Peyer's patch (tissue), 4 donors: ENCODE data around the gene FARP1. TPM values are rescaled to one million over a fixed set of nuclear protein-coding genes. Genes with fewer than 3 reads are reported as not detected.

ENCODE experiments used
- DNase-seq, 3 donors: peaks; one replicate each; pipeline ENCODE4 v3.0.0-alpha.2; 2017 to 2019
- H3K27ac ChIP-seq, 4 donors: fragments of 200-600 bp; sonication (generic); one replicate each; pipeline ENCODE4 v1.5.1; 2016 to 2019
- H3K27me3 ChIP-seq, 2 donors: fragments of 200-600 bp; sonication (generic); one replicate each; pipeline ENCODE4 v1.5.1; 2019
- H3K36me3 ChIP-seq, 3 donors: fragments of 200-600 bp; sonication (generic); one replicate each; pipeline ENCODE4 v1.5.1; 2016 to 2019
- H3K4me1 ChIP-seq, 4 donors: fragments of 200-600 bp; sonication (generic); one replicate each; pipeline ENCODE4 v1.5.1; 2016 to 2019
- H3K4me3 ChIP-seq, 4 donors: fragments of 200-600 bp; sonication (generic); 1 replicate in 3 of 4; 2 replicates in 1 of 4; pipeline ENCODE4 v1.5.1; 2016 to 2019; ENCODE audit warnings: mild to moderate bottlenecking in 1 of 4
- H3K9me3 ChIP-seq, 4 donors: fragments of 200-600 bp; sonication (generic); one replicate each; pipeline ENCODE4 v1.5.1; 2016 to 2019; ENCODE audit warnings: mild to moderate bottlenecking in 1 of 4
- POLR2A ChIP-seq, 2 donors: fragments of 450-650 bp; IDR thresholded peaks; one replicate each; pipeline ENCODE4 v1.5.1; 2017; ENCODE audit warnings: antibody characterized with exemption in 2 of 2, mild to moderate bottlenecking in 2 of 2, moderate library complexity in 2 of 2
- total RNA-seq, 4 donors: library from RNA; depleted of rRNA; stranded (reverse); fragments of >200 nt; gene quantifications; one replicate each; pipeline ENCODE4 v1.1.0, GENCODE V29; 2016
- TF ChIP-seq, protein P1 (sequence below), 6 experiments: fragments of 450-650 bp in 4 of 6; fragments of 200-600 bp in 2 of 6; sonication (generic) in 1 of 6; IDR thresholded peaks; one replicate each; pipeline ENCODE4 v1.5.1; 2017 to 2019; ENCODE audit warnings: antibody characterized with exemption in 6 of 6, mild to moderate bottlenecking in 3 of 6, moderate library complexity in 1 of 6

The FARP1 gene
- total RNA-seq, 4 donors from 2014 or later, result 10.6 to 61.1 (median 14.9) TPM

DNA sequence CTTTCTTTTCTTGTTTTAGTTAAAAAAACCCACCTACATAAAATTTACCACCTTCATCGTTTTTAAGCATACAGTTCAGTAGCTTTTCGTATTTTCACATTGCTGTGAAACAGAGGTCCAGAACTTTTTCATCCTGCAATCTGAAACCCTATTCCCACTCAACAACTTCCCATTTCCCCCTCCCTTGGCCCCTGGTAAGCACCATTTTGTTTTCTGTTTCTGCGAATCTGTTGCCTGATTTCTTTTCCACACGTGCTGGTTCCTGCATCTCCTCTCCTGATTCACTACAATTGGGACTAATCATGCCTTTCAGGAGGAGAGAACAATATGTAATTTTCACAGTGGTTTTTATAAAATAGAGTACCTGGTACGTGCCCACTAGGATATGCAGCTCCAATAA lies 183.4 kb downstream of the FARP1 start:
- Histone ChIP-seq H3K27me3 (no peaks in the 10 kb centered on the region), H3K4me1 (peaks cover 0 to 9% (median 0%) of the 10 kb centered on the region in 4 donors), H3K36me3 (no peaks in the 10 kb centered on the region), H3K4me3 (no peak overlapping the region), H3K9me3 (no peaks in the 10 kb centered on the region), H3K27ac (no peak overlapping the region)
- no peak for TF ChIP-seq POLR2A (IDR thresholded peaks at IDR 0.05)
- TF ChIP-seq, protein P1, sequence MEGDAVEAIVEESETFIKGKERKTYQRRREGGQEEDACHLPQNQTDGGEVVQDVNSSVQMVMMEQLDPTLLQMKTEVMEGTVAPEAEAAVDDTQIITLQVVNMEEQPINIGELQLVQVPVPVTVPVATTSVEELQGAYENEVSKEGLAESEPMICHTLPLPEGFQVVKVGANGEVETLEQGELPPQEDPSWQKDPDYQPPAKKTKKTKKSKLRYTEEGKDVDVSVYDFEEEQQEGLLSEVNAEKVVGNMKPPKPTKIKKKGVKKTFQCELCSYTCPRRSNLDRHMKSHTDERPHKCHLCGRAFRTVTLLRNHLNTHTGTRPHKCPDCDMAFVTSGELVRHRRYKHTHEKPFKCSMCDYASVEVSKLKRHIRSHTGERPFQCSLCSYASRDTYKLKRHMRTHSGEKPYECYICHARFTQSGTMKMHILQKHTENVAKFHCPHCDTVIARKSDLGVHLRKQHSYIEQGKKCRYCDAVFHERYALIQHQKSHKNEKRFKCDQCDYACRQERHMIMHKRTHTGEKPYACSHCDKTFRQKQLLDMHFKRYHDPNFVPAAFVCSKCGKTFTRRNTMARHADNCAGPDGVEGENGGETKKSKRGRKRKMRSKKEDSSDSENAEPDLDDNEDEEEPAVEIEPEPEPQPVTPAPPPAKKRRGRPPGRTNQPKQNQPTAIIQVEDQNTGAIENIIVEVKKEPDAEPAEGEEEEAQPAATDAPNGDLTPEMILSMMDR (IDR thresholded peaks at IDR 0.05), result no peak
- no peak for DNase-seq

DNA sequence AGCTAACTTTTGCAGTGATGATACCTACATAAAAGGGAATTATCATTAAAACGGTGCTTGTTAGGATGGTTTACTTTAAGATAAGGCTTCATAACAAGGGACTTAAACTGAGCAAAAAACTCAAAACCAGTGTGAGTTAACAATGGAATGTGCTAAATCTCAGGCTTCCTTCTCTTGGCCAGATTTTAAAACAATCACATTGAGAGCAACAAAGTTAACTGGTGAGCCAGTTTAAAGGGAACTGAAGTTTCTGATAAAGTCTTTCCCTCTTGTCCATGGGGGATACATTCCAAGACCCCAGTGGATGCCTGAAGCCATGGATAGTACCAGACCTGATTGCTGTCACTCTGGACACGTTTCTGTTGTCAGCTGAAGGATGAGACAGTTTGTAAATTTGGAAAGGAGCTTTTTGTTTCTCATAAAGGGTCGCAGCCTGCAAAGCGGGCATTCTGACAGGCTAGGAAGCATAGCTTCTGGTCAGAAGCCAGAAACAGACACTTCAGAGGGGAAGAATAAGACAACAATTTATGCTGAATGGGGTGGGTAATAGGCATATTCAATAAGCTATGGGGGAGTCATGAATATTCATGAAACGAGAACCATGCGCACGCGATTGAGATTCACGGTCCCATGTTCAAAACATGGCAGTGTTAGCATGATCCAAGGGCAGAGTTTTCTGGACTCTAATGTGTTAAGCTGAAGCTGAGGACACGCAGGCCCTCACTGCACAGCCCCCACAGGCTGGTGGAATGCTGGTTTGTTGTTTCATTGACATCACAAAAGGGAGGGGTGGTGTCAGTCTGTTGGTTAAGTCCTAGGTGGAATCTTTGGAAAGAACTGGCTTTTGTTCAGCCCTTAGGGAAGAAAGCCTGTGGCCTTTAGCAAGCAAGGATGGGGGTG lies 184.7 kb downstream of the FARP1 start:
- peak overlapping the region in 2 of 4 donors; percentile 16 to 30 for H3K27ac ChIP-seq
- TF ChIP-seq, protein P1 (IDR thresholded peaks at IDR 0.05), result no peak
- TF ChIP-seq POLR2A (IDR thresholded peaks at IDR 0.05), result no peak
- no peak overlapping the region for H3K4me3 ChIP-seq
- peaks cover 0 to 9% (median 0%) of the 10 kb centered on the region in 4 donors for H3K4me1 ChIP-seq
- no peak for DNase-seq
- no peaks in the 10 kb centered on the region for H3K36me3 ChIP-seq
- H3K9me3 ChIP-seq, result no peaks in the 10 kb centered on the region
- no peaks in the 10 kb centered on the region for H3K27me3 ChIP-seq

DNA sequence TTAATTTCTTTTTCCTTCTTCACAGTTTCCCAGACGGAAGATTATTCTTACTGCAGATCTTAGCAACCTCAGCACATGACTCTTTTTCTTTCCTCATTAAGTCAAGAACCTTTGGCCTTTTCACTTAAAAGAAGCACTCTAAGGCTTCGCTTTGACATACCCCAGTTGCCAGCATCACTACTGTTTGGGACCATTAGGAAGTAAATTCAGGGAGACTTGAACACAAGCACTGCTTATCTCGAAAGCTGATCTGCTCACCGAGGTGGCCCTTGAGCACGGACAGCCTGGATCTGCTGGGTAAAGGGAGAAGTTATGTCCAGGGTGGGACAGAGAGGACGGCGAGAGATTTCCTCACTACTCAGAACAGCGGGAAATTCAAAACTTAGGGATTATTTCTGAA lies 185.6 kb downstream of the FARP1 start:
- Histone ChIP-seq H3K4me1 (peaks cover 0 to 9% (median 0%) of the 10 kb centered on the region in 4 donors), H3K36me3 (no peaks in the 10 kb centered on the region), H3K9me3 (no peaks in the 10 kb centered on the region), H3K4me3 (no peak overlapping the region), H3K27ac (no peak overlapping the region), H3K27me3 (no peaks in the 10 kb centered on the region)
- no peak for TF ChIP-seq POLR2A (IDR thresholded peaks at IDR 0.05)
- TF ChIP-seq, protein P1 (IDR thresholded peaks at IDR 0.05), result no peak
- no peak for DNase-seq

DNA sequence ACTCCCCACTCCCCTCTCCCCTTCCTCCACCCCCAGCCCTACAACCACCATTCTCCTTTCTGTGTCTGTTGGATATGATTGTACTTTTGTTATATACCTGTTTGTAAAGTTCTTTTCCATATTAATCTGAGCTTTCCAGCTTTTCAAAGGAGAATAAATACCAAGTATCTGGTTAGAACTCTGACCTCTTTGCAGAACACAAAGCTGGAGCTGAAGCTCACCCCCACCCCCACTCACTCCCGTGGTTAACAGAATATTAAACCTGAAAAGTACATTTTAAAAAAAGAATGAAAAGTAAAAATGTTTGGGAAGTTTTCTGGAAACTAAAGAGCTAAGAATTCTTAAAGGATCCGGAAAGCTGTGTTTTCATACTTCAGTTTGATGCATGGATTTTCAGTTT lies 189.3 kb downstream of the FARP1 start:
- no peaks in the 10 kb centered on the region for H3K27me3 ChIP-seq
- H3K27ac ChIP-seq, result no peak overlapping the region
- peaks cover 0 to 9% (median 0%) of the 10 kb centered on the region in 4 donors for H3K4me1 ChIP-seq
- DNase-seq, result no peak
- TF ChIP-seq POLR2A (IDR thresholded peaks at IDR 0.05), result no peak
- TF ChIP-seq, protein P1 (IDR thresholded peaks at IDR 0.05), result no peak
- no peaks in the 10 kb centered on the region for H3K36me3 ChIP-seq
- H3K9me3 ChIP-seq, result no peaks in the 10 kb centered on the region
- no peak overlapping the region for H3K4me3 ChIP-seq

DNA sequence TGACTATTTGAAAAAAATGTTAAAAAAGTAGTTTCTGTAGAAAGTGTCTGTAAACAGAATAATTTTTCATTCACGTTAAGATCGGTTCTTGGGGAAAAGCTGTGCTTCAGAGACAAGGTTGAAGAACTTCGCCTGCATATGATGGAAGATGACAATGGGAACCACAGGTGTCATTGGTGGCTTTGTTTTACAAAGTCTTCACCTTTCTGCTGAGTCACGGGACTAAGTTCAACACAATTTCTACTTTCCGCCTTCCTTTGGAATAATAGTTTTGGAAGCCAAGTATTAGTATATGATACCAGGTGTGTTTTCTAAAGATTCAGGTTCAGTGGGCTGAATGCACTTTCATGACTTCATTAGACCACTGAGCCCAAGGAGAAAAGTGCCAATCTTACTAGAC lies 189.8 kb downstream of the FARP1 start:
- Histone ChIP-seq H3K27ac (no peak overlapping the region), H3K27me3 (no peaks in the 10 kb centered on the region), H3K4me1 (peaks cover 0 to 7% (median 0%) of the 10 kb centered on the region in 4 donors), H3K9me3 (no peaks in the 10 kb centered on the region), H3K4me3 (no peak overlapping the region), H3K36me3 (no peaks in the 10 kb centered on the region)
- TF ChIP-seq POLR2A (IDR thresholded peaks at IDR 0.05), result no peak
- TF ChIP-seq, protein P1 (IDR thresholded peaks at IDR 0.05), result no peak
- no peak for DNase-seq
